Uterus (tissue), 2 donors: ENCODE data around the gene INSRR.

Experiments
- POLR2A ChIP-seq, 2 donors: fragments of 450-650 bp; IDR thresholded peaks; one replicate each; pipeline ENCODE4 v1.6.1; 2016; ENCODE audit warnings: antibody characterized with exemption in 2 of 2, mild to moderate bottlenecking in 1 of 2, moderate library complexity in 1 of 2
- TF ChIP-seq, protein P1 (sequence below), 4 experiments: fragments of 200-600 bp in 2 of 4; fragments of 450-650 bp in 2 of 4; sonication (generic) in 2 of 4; IDR thresholded peaks; one replicate each; pipeline ENCODE4 v1.5.1; 2016 to 2019; ENCODE audit warnings: antibody characterized with exemption in 4 of 4, mild to moderate bottlenecking in 2 of 4, moderate library complexity in 1 of 4

DNA sequence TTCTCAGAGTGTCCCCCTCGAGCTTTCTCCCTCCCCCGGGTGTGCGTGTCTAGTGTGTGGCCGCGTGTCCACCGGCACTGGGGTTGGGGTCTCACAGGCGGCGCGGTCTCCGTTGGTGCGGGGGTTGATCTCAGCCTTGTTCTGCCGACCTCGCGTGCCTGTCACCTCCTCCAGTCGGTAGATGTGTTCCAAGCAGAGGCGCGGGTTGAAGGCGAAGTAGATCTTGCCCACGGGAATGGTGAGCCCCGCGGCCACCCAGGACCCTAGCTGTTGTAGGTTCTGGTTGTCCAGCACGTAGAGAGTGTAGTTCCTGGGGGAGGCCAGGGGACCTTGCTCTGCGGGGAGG is 9.8 kb downstream of the INSRR start:
- TF ChIP-seq, protein P1, sequence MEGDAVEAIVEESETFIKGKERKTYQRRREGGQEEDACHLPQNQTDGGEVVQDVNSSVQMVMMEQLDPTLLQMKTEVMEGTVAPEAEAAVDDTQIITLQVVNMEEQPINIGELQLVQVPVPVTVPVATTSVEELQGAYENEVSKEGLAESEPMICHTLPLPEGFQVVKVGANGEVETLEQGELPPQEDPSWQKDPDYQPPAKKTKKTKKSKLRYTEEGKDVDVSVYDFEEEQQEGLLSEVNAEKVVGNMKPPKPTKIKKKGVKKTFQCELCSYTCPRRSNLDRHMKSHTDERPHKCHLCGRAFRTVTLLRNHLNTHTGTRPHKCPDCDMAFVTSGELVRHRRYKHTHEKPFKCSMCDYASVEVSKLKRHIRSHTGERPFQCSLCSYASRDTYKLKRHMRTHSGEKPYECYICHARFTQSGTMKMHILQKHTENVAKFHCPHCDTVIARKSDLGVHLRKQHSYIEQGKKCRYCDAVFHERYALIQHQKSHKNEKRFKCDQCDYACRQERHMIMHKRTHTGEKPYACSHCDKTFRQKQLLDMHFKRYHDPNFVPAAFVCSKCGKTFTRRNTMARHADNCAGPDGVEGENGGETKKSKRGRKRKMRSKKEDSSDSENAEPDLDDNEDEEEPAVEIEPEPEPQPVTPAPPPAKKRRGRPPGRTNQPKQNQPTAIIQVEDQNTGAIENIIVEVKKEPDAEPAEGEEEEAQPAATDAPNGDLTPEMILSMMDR (IDR thresholded peaks at IDR 0.05) = no peak
- no peak for TF ChIP-seq POLR2A (IDR thresholded peaks at IDR 0.05)
